GM21528 (cell line): ENCODE data around the gene CENPI.
"Not testable (repeated sequence)": the region's sequence is repeated elsewhere in the genome, so short reads cannot be mapped to it uniquely, and the experiment has no call there.

Experiments used
- ATAC-seq: cut with Tn5 transposase; IDR thresholded peaks from one replicate; pipeline ENCODE4 v1.9.1; 2021; ENCODE audit warnings: mild to moderate bottlenecking, moderate library complexity; ENCODE audit not compliant: unreplicated experiment, low FRiP score

The CENPI gene

GRCh38 chrX:101097546-101098453, at the start of gene CENPI:
TSS of gene CENPI (plus strand) at chrX:101098204. CDS start at chrX:101101071, 2,867 bp downstream.
- peak; percentile 99 for ATAC-seq

- peak; percentile 28 for ATAC-seq
Observed at GRCh38 chrX:101051153-101051548, 46.9 kb upstream of the CENPI start.

GRCh38 chrX:101051549-101052302, 46.3 kb upstream of the CENPI start, which contains the start of gene TRMT2B:
TSS of gene TRMT2B (minus strand) at chrX:101052111. CDS start at chrX:101042289, 9,822 bp downstream.
- peak; percentile 96 for ATAC-seq

DNA sequence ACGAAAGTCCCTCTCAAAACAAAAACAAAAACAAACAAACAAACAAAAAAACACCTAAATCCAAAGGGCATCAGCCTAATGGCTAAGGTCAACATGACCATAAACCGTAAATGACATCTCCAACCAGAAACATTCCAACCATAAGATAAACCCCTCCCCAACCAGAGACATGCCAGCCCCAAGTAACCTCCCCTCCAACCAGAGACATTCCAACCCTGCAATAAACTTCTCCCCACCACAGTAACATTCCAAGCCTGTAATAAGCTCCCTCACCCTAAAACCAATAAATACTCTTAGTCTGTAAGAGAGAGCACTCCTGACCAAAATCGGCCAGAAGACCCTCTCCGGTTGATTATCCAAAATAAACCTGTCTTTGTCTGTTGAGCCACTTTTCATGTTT, 41.5 kb upstream of the CENPI start:
- not testable (repeated sequence) for ATAC-seq

GRCh38 chrX:101057093-101057714, 40.8 kb upstream of the CENPI start:
- ATAC-seq: peak; percentile 89

DNA sequence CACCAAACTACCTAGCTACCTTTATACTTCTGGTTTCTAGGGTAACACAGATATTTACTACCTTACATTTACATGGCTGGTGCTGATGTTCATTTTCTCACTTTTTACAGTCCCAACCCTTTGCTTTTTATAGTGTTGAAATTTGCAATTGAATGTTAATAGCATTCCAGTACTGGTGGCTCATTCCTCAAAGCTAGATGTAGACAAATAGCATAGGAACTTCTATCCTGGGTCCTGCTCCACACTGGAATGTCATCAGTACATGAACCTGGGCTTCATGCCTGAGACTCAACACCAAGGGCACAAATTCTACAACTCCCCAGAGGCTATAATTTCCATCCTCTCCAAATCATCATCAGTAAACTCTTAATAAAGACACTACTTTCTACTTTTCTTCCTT, 35.8 kb upstream of the CENPI start:
- no peak for ATAC-seq

- no peak for ATAC-seq
Observed at GRCh38 chrX:101071582-101071981, 26.4 kb upstream of the CENPI start.

- no peak for ATAC-seq
Observed at GRCh38 chrX:101078716-101079598, 19.0 kb upstream of the CENPI start, which contains the start of gene TMEM35A. TSS of gene TMEM35A (plus strand) at chrX:101078879. CDS start at chrX:101079003, 124 bp downstream.

DNA sequence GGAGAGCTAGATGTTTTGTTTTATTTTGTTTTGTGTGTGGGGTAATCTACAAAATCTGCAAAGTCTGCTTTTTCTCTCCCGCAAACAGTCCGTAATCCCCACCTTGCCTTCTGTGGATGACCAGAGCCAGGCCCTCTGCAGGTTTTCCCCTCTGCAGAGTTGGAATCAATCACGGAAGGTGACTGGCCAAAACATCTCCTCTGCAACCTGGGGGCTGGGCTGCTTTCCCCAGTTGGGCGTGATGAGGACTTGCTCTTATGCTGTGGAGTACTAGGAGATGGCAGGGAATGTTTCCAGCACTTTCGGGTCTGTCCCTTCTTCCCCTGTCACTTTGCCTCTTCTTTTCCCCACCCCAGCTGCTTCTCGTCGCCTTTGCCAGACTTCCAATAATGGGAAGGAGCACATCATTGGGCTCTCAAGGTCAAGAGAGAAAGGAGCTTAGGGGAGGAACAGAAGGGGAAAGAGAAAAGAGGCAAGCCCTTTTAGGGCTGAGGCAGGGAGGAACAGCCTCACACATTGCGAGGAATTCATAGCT, 18.2 kb upstream of the CENPI start:
- ATAC-seq: no peak

DNA sequence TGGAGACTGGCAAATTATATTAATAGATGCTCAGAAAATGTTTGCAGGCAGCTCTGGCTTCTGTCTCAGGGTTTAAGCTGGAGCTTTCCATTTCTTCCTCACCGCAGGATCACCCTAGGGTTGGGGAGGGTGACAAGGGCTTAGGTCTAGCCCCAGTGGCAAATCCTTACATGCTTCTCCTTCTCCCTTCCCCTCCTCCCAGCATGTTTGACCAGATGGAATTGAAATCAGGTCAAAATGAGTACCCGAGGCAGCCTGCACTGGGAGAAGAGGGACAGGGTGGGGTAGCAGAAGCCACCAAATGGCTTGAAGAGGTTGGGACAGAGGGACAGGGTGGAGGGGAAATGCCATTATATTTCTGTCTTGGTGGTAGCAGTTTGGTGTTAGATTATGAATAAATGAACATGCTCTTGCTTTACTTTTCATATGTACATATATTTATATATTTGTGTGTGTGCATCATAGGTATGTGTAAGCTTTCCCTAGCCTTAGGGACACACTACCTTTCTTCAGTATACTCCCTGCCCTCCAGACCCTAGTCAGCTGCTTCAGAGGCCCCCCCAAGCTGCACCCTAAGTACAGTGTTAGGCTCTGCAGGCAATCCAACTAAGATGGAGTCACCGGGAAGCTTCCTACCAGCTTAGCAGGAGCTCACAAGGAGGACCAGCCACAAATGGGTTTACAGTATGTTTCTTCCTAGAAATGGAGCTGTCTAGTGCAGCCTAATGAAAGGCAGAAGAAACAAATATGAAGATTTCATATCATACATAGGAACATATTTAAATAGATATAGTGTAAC, 17.5 kb upstream of the CENPI start:
- ATAC-seq: no peak

DNA sequence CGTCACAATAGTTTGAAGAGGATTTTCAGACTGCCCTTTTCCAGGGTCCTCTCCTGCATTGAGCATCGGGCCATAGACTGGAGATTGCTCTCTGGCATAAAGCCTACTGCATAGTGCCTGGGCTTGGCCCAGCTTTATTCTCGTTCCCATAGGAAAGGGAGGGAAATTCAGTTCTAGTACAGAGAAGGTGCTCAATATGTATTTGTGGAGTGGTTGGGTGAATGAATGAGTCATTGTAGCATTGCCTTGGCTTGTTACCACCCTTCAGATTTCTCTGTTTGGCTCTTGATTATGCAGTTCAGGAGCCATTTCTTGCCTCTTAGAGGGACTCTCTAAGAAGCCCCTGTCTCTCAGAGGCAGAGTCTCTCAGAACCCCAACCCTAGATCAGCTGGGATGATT, 16.8 kb upstream of the CENPI start:
- ATAC-seq: no peak

- ATAC-seq: no peak
Observed at GRCh38 chrX:101091817-101092216, 6.2 kb upstream of the CENPI start.

DNA sequence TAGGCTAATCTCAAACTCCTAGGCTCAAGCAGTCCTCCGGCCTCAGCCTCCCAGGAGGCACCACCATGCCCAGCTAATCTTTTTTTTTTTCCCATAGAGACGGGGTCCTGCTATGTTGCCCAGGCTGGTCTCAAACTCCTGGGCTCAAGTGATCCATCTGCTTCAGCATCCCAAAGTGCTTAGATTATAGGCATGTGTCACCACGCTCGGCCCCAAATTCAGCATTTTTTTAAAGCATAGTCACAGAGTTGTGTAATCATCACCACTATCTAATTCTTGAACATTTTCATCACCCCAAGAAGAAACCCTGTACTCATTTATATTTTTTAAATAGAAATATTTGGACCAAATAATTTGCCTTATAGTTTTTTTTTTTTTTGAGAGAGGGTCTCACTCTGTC, 10.3 kb downstream of the CENPI start:
- ATAC-seq: no peak

DNA sequence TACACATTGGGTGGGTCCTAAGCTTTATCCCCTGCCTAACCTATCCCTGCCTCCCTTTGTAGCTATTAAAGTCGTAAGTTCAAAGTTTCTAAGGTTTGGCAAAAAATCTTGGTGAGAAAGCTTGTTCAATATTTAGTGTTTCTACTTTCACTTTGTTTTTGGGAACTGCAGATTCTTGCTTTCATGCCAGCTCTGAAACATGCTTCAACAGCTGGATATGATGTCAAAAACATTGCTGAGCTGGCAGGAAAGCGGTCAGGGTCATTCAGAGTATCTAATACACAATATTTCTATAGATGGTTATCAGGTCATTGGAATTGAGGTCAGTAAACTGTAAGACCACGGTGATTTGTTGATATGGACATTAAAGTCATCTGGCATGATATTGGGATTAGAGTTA, 19.7 kb downstream of the CENPI start:
- ATAC-seq: no peak

GRCh38 chrX:101136235-101136634, 38.2 kb downstream of the CENPI start:
- ATAC-seq: no peak
